Measurements from ENCODE around the gene TARBP1. TPM values are rescaled to one million over a fixed set of nuclear protein-coding genes. Genes with fewer than 3 reads are reported as not detected.
A peak's percentile ranks its signal among the peaks of the same experiment; 100 is the strongest.

The TARBP1 gene
- total RNA-seq, 2 experiments from 2014 or later, result 53.9 to 61.3 TPM

DNA sequence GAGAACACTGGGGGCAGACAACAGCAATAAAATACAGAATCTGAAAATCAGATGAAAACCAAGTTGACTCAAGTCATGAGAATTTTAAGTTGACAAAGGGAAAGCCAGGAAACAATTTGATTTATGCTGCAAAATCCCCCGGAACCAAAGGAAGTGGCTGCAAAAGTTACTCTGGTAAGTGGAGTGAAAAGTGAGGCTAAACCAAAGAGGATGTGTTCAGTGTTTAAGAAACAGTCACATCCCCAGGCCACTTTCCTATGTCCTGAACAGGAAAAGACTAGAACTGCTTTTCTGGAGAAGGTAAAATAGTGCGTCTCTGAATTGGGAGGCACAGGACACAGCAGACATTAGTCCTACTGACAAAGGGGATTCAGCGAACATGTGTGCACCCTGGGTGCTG lies 5.9 kb downstream of the TARBP1 start:
- CTCF ChIA-PET, result no interaction called here
- Mint-ChIP-seq H3K27ac (no peak overlapping the region), H3K4me3 (no peak overlapping the region), H3K27me3 (no peaks in the 10 kb centered on the region), H3K4me1 (ENCODE audit: low read depth) (peaks cover 50% of the 10 kb centered on the region), H3K9me3 (no peaks in the 10 kb centered on the region), H3K36me3 (ENCODE audit: low read depth) (peaks cover 33% of the 10 kb centered on the region)
- DNase-seq (no peak), ATAC-seq (no peak)
- intact Hi-C loops (cut with micrococcal nuclease), result no loop called here
- POLR2A ChIA-PET, result no interaction called here
- TF ChIP-seq, protein P1, sequence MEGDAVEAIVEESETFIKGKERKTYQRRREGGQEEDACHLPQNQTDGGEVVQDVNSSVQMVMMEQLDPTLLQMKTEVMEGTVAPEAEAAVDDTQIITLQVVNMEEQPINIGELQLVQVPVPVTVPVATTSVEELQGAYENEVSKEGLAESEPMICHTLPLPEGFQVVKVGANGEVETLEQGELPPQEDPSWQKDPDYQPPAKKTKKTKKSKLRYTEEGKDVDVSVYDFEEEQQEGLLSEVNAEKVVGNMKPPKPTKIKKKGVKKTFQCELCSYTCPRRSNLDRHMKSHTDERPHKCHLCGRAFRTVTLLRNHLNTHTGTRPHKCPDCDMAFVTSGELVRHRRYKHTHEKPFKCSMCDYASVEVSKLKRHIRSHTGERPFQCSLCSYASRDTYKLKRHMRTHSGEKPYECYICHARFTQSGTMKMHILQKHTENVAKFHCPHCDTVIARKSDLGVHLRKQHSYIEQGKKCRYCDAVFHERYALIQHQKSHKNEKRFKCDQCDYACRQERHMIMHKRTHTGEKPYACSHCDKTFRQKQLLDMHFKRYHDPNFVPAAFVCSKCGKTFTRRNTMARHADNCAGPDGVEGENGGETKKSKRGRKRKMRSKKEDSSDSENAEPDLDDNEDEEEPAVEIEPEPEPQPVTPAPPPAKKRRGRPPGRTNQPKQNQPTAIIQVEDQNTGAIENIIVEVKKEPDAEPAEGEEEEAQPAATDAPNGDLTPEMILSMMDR (IDR thresholded peaks at IDR 0.05), result no peak

DNA sequence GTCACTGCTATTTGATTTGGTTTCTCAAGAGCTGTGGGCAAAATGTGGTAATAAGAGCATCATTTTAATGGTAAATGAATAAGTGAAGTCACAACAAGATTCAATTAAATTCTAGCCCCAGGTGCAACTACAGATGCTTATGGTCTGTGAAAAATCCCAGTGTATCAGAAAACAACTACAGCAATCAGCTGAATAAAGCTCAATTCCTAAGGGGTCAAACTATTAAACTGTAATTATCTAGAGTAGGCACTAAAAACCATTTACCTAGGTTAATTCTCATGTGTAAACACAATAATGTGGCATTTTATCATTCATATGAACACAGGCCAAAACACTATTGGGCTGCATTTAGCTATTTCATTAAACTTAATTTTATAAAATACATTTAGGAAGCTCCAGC lies 9.6 kb downstream of the TARBP1 start:
- peaks cover 39% of the 10 kb centered on the region for H3K36me3 Mint-ChIP-seq (ENCODE audit: low read depth)
- H3K9me3 Mint-ChIP-seq, result no peaks in the 10 kb centered on the region
- H3K27me3 Mint-ChIP-seq, result no peaks in the 10 kb centered on the region
- no peak for DNase-seq
- peaks cover 20% of the 10 kb centered on the region for H3K4me1 Mint-ChIP-seq (ENCODE audit: low read depth)
- CTCF ChIA-PET, result no interaction called here
- ATAC-seq, result no peak
- TF ChIP-seq, protein P1 (IDR thresholded peaks at IDR 0.05), result no peak
- POLR2A ChIA-PET, result interaction anchor here (0.7 kb wide), 1 partner anchor 10 kb away, joined by 3 read pairs; no protein-coding TSS in a partner anchor
- H3K4me3 Mint-ChIP-seq, result no peak overlapping the region
- intact Hi-C loops (cut with micrococcal nuclease), result no loop called here
- H3K27ac Mint-ChIP-seq, result no peak overlapping the region

DNA sequence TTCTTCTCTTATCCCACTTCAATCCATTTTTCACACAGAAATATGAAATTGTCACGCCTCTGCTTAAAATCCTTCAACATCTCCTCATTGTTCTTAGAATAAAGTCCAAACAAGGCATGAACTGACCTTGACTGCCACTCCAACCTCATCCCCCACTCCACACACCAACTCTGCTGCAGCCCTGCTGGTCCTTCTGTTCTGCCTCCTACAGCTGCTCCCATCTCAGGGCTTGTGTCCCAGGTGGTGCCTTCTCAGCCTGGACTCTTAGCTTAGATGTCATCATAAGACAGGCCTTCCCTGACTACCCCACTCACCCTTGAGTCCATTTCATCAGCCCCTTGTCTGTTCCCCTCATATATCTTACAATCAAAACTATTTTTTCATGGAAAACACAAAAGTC lies 10.4 kb downstream of the TARBP1 start:
- intact Hi-C loops (cut with micrococcal nuclease), result no loop called here
- no peak for ATAC-seq
- no peak for DNase-seq
- POLR2A ChIA-PET, result no interaction called here
- CTCF ChIA-PET, result interaction anchor here (1.1 kb wide), 1 partner anchor 19 kb away, joined by 3 read pairs; no protein-coding TSS in a partner anchor
- peak overlapping the region; percentile 2 for H3K27ac Mint-ChIP-seq
- H3K9me3 Mint-ChIP-seq, result no peaks in the 10 kb centered on the region
- no peaks in the 10 kb centered on the region for H3K27me3 Mint-ChIP-seq
- TF ChIP-seq, protein P1 (IDR thresholded peaks at IDR 0.05), result no peak
- no peak overlapping the region for H3K4me3 Mint-ChIP-seq
- peaks cover 14% of the 10 kb centered on the region for H3K4me1 Mint-ChIP-seq (ENCODE audit: low read depth)
- peaks cover 38% of the 10 kb centered on the region for H3K36me3 Mint-ChIP-seq (ENCODE audit: low read depth)

DNA sequence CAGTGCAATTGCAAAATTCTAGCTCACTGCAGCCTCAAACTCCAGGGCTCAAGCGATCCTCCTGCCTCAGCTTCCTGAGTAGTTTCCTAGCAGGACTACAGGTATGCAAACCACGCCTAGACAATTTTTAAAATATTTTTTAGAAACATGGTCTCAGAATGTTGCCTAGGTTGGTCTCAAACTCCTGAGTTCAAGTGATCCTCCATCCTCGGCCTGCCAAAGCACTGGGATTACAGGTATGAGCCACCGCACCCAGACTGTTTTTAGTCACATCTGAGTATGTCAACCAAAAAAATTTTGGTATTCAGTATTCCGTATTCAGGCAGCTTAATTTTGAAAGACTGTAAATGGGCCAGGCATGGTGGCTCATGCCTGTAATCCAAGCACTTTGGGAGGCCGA lies 11.2 kb downstream of the TARBP1 start:
- intact Hi-C loops (cut with micrococcal nuclease), result no loop called here
- Mint-ChIP-seq H3K9me3 (no peaks in the 10 kb centered on the region), H3K27me3 (no peaks in the 10 kb centered on the region), H3K36me3 (ENCODE audit: low read depth) (peaks cover 40% of the 10 kb centered on the region), H3K4me1 (ENCODE audit: low read depth) (peaks cover 6% of the 10 kb centered on the region), H3K4me3 (no peak overlapping the region), H3K27ac (no peak overlapping the region)
- TF ChIP-seq, protein P1 (IDR thresholded peaks at IDR 0.05), result no peak
- DNase-seq, result no peak
- ChIA-PET CTCF (interaction anchor here (0.8 to 1.1 kb wide), 2 partner anchors 19 to 91 kb away, joined by 3 read pairs; no protein-coding TSS in a partner anchor), POLR2A (interaction anchor here (1.2 kb wide), 1 partner anchor 9 kb away, joined by 3 read pairs; no protein-coding TSS in a partner anchor)
- ATAC-seq, result no peak

DNA sequence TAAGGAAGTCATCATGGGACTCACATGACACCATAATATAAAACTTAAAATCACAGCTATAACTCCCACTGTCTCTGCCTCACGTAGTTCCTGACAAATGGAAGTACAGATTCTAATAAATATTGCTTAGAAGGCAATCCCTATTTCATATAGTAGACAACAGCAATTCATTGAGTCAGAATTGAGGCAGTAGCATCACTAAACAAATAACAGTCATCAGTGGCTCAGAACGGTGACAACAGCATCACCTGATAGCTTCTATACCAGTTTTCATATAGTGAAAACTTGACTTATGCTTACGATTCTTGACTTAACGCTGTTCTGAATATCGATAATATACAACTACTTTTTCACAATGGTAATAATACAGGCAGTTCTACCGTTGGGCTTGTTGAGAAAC lies 12.0 kb downstream of the TARBP1 start:
- ATAC-seq, result no peak
- Mint-ChIP-seq H3K9me3 (no peaks in the 10 kb centered on the region), H3K27ac (no peak overlapping the region), H3K4me1 (ENCODE audit: low read depth) (peaks cover 4% of the 10 kb centered on the region), H3K36me3 (ENCODE audit: low read depth) (peaks cover 47% of the 10 kb centered on the region), H3K4me3 (no peak overlapping the region), H3K27me3 (no peaks in the 10 kb centered on the region)
- CTCF ChIA-PET, result interaction anchor here (0.8 to 1.2 kb wide), 2 partner anchors 92 to 157 kb away, joined by 3 read pairs; no protein-coding TSS in a partner anchor
- TF ChIP-seq, protein P1 (IDR thresholded peaks at IDR 0.05), result no peak
- intact Hi-C loops (cut with micrococcal nuclease), result no loop called here
- no peak for DNase-seq
- POLR2A ChIA-PET, result interaction anchor here (1.2 kb wide), 2 partner anchors 8 to 12 kb away, joined by 3 to 4 read pairs; partner anchors contain the start of gene TARBP1

Measured in activated CD8-positive, alpha-beta T cell treated with anti-CD3 and anti-CD28 coated beads for 36 hours (primary cell).